ENCODE results near the gene ROPN1L.

DNA sequence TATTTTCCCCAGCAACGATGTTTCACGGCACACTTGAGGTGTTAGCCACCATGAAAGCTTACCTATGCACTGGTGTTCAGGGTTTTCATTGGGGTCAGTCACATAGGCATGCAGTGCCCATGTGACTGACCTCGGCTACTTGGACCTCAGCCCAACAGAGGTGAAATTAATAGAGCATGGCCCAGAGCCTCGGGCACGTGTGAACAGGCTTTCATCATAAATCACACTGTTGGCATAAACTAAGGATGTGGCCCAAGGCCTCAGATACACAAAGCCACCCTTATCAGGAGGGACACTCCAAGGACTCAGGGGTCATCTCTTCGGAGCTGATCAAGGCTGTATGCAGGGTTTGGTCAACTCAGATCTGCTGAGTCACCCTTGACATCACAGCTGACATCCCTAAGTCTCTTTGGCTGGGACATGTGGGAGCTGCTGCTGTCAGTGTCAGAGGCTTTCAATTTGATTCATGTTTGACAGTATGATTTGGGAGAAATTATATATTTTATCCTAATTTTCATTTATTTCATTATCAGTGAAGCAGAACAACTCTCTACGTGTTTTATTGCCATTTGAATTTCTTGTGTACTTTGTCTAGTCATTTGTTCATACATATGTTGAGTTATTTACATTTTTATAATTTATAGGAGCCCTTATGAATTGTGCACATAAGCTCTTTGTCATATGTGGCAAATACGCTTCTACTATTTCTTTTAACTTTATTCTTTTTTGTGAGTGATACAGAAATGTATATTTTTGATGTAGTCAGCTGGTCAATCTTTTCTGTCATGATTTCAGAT lies 62.5 kb downstream of the ROPN1L start:
- TF ChIP-seq, protein P1, sequence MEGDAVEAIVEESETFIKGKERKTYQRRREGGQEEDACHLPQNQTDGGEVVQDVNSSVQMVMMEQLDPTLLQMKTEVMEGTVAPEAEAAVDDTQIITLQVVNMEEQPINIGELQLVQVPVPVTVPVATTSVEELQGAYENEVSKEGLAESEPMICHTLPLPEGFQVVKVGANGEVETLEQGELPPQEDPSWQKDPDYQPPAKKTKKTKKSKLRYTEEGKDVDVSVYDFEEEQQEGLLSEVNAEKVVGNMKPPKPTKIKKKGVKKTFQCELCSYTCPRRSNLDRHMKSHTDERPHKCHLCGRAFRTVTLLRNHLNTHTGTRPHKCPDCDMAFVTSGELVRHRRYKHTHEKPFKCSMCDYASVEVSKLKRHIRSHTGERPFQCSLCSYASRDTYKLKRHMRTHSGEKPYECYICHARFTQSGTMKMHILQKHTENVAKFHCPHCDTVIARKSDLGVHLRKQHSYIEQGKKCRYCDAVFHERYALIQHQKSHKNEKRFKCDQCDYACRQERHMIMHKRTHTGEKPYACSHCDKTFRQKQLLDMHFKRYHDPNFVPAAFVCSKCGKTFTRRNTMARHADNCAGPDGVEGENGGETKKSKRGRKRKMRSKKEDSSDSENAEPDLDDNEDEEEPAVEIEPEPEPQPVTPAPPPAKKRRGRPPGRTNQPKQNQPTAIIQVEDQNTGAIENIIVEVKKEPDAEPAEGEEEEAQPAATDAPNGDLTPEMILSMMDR (IDR thresholded peaks at IDR 0.05): no peak
- TF ChIP-seq POLR2AphosphoS5 (IDR thresholded peaks at IDR 0.05) (no peak), EP300 (IDR thresholded peaks at IDR 0.05) (no peak)
